Stimulated activated naive B cell treated with anti-CD40 and anti-IgM and Interleukin-4, amounts not matched to agents 10 μg/mL and 1 μg/mL and 100 μg/mL, for 72 hours (primary cell): ENCODE results near the gene MUC21.

Source experiments
- ATAC-seq, 2 donors: fragments of 150-1000 bp; cut with Tn5 transposase; replicated peaks; 2 replicates each; pipeline ENCODE4 v1.10.0; 2021; ENCODE audit warnings: moderate library complexity in 1 of 2
- DNase-seq: peaks from one replicate; pipeline ENCODE4 v3.0.0; 2021
- H3K27ac Mint-ChIP-seq: one replicate; pipeline ENCODE4 v1.8.0; 2022; ENCODE audit warnings: mild to moderate bottlenecking, mixed read lengths
- H3K27me3 Mint-ChIP-seq, 2 donors: one replicate each; pipeline ENCODE4 v1.8.0; 2022; ENCODE audit warnings: mixed read lengths in 2 of 2
- H3K36me3 Mint-ChIP-seq, 2 donors: one replicate each; pipeline ENCODE4 v1.8.0; 2022; ENCODE audit warnings: mixed read lengths in 2 of 2, mild to moderate bottlenecking in 1 of 2
- H3K4me1 Mint-ChIP-seq, 2 donors: one replicate each; pipeline ENCODE4 v1.8.0; 2022; ENCODE audit warnings: mixed read lengths in 2 of 2, mild to moderate bottlenecking in 1 of 2
- H3K4me3 Mint-ChIP-seq, 2 donors: one replicate each; pipeline ENCODE4 v1.8.0; 2022; ENCODE audit warnings: mild to moderate bottlenecking in 2 of 2, mixed read lengths in 2 of 2, moderate library complexity in 1 of 2
- H3K9me3 Mint-ChIP-seq, 2 donors: one replicate each; pipeline ENCODE4 v1.8.0; 2022; ENCODE audit warnings: mixed read lengths in 2 of 2, mild to moderate bottlenecking in 1 of 2

The MUC21 gene

GRCh38 chr6:31035862-31036497 is 52.5 kb downstream of the MUC21 start:
- no peak for DNase-seq

GRCh38 chr6:31037169-31037568 is 53.7 kb downstream of the MUC21 start:
- H3K4me3 Mint-ChIP-seq: no peak overlapping the region
- H3K36me3 Mint-ChIP-seq: no peaks in the 10 kb centered on the region
- H3K4me1 Mint-ChIP-seq: peaks cover under 1 to 1% of the 10 kb centered on the region in 2 donors
- no peak overlapping the region for H3K27ac Mint-ChIP-seq
- no peaks in the 10 kb centered on the region for H3K9me3 Mint-ChIP-seq
- DNase-seq: no peak
- ATAC-seq: no peak
- H3K27me3 Mint-ChIP-seq: peaks cover 33 to 50% of the 10 kb centered on the region in 2 donors

More at GRCh38 chr6:31035862-31036497, 52.5 kb downstream of the MUC21 start:
- Mint-ChIP-seq H3K4me1 (no peaks in the 10 kb centered on the region), H3K27ac (no peak overlapping the region), H3K9me3 (no peaks in the 10 kb centered on the region), H3K4me3 (no peak overlapping the region), H3K36me3 (no peaks in the 10 kb centered on the region), H3K27me3 (peaks cover 43 to 59% of the 10 kb centered on the region in 2 donors)
- ATAC-seq: no peak

GRCh38 chr6:31037682-31038081 is 54.2 kb downstream of the MUC21 start:
- ATAC-seq: no peak
- no peaks in the 10 kb centered on the region for H3K9me3 Mint-ChIP-seq
- peaks cover 28 to 45% of the 10 kb centered on the region in 2 donors for H3K27me3 Mint-ChIP-seq

GRCh38 chr6:31038559-31038958 is 55.0 kb downstream of the MUC21 start:
- H3K27ac Mint-ChIP-seq: no peak overlapping the region
- no peak overlapping the region for H3K4me3 Mint-ChIP-seq
- peaks cover 8 to 15% of the 10 kb centered on the region in 2 donors for H3K4me1 Mint-ChIP-seq
- H3K27me3 Mint-ChIP-seq: peaks cover 19 to 39% of the 10 kb centered on the region in 2 donors
- no peaks in the 10 kb centered on the region for H3K9me3 Mint-ChIP-seq
- no peak for ATAC-seq
- H3K36me3 Mint-ChIP-seq: no peaks in the 10 kb centered on the region
- no peak for DNase-seq

More at GRCh38 chr6:31037682-31038081, 54.2 kb downstream of the MUC21 start:
- Mint-ChIP-seq H3K36me3 (no peaks in the 10 kb centered on the region), H3K27ac (no peak overlapping the region), H3K4me3 (no peak overlapping the region), H3K4me1 (peaks cover 1 to 6% of the 10 kb centered on the region in 2 donors)
- DNase-seq: no peak
